HG02623 (cell line): ENCODE measurements around the gene GARIN5B.
A peak's percentile ranks its signal among the peaks of the same experiment; 100 is the strongest.
"Not testable (repeated sequence)": the region's sequence is repeated elsewhere in the genome, so short reads cannot be mapped to it uniquely, and the experiment has no call there.

Experiments
- ATAC-seq: cut with Tn5 transposase; IDR thresholded peaks from one replicate; pipeline ENCODE4 v1.9.1; 2021; ENCODE audit warnings: moderate library complexity; ENCODE audit not compliant: unreplicated experiment

Gene GARIN5B

DNA sequence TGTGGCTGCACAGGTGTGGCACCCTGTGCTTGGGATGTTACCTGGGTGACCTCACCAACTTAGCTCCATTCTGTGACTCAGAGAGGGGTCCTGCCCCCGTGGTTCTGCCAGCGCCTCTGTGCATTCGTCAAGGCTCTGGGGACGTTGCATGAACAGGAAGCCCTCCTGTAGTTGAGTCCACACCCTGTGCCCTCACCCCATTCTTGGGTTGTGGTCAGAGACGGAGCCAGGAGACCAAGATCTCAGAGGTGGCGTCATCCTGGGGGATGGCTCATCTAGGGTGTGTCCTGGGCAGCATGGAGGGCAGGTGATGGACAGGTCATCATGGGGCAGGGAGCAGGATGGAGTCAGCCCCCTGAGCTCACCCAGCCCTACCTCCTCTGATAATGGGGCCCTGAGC is 11.0 kb downstream of the GARIN5B start:
- ATAC-seq = no peak

DNA sequence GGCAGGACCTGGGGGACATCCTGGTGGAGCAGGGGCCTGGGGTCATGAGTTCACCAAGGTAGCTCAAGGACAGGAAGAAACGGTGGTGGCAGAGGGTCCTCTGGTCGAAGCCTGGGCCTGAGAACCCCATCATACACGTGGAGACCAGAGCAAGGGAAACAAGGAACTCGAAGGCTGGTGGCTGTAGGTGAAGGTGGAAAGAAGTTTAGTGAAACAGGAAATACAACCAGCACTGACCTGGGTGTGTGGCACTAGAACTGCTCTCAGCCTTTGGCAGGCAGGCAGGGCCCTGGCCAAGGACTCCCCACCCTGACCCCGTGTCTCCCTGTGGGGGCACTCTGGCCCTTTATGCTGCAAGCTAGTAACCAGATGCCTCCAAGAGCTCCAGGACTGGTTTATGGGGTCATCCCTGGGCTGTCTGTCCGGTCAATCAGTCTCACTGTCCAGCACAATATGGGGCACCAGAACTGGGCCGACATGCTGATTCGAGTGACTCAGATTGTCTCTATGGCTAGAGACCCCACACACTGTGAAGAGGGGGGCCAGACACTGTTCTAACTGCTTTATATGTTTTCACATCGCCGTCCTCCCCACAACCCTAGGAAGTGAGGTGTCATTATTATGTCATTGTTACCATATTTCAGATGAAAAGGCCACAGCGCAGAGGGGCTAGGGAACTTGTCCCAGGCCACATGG is 12.3 kb downstream of the GARIN5B start:
- ATAC-seq = no peak

DNA sequence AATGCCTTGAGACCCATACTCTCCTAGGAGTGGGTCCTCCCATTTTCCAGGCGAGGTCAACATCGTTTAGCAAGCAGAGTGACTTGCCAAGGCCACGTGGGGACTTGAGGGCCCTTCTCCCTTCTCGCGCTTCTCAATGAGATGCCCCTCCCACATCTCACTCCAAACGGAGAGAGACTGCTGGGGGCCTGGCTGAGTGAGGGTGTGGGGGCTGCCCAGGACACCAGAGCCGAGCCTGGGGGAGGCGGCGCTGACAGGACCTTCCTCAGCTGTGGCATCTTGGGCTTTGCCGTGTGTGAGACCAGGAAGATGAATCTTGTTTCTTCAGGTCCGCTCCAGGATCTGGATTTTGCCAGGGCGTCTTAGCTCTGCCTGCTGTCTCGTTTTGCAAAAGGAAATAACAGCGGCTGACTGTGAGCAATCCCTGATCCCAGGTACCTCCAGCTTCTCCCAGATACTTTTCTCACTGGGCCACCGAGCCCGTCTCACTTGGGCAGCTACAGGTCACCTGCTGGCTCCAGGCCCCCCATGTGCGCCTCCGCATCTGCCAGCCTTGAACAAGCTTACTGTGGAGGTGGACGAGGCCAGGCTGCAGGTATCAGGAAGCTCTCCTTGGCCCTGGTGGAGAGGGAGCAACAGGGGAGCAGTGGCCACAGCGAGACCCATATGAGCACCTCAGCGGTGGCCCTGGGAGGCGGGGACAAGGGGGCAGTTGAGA is 14.6 kb downstream of the GARIN5B start:
- no peak for ATAC-seq

DNA sequence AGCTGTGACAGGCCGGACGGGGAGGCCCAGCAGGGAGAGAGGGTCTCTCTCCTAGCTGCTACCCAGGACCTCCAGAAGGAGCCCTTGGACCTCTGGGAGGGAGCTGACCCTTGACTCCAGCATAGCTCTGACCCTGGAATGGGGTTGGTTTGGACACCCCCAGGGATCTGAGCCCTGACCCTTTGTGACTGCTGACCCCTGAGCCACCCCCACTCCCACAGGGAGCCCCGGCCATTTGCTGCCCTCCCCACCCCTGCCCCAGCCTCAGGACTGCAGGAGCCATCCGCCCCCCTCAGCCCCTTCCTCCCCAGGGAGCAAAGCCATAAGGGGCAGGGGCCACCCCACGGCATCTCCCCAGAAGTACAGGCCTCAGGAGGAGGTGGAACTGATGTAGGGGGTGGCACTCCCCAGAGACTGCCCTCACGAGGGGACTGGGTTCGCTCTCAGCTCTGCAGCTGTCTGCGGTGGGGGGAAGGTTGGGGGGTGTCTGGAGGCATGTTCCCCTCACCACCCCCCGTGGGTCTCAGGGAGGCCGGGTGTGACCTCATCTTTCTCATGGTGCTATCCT is 15.5 kb downstream of the GARIN5B start:
- no peak for ATAC-seq

DNA sequence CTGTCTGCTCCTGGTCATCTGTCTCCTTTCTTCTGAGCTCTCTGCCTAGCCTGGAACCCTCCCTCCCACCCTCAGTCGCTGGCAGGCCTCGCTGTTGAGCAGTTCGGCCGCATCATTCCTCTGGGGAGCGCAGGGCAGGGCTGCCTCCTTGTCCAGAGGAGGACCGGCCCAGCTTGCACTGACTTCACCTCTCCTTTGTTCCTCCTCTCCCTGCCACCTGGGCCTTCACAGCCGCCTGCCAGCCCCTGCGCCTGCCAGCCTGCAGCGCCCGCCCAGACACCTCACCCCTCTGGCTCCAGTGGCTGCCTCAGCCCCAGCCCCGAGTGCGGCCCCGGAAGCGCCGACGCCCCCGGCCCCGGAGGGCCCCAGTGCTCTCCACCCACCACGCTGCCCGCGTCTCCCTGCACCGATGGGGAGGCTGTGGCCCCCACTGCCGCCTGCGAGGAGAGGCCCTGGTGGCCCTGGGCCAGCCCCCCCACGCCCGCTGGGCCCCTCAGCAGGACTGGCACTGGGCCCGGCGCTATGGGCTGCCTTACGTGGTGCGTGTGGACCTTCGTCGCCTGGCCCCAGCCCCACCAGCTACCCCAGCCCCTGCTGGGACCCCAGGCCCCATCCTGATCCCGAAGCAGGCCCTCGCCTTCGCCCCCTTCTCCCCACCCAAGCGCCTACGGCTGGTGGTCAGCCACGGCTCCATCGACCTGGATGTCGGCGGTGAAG is 16.2 kb downstream of the GARIN5B start:
- ATAC-seq = no peak

DNA sequence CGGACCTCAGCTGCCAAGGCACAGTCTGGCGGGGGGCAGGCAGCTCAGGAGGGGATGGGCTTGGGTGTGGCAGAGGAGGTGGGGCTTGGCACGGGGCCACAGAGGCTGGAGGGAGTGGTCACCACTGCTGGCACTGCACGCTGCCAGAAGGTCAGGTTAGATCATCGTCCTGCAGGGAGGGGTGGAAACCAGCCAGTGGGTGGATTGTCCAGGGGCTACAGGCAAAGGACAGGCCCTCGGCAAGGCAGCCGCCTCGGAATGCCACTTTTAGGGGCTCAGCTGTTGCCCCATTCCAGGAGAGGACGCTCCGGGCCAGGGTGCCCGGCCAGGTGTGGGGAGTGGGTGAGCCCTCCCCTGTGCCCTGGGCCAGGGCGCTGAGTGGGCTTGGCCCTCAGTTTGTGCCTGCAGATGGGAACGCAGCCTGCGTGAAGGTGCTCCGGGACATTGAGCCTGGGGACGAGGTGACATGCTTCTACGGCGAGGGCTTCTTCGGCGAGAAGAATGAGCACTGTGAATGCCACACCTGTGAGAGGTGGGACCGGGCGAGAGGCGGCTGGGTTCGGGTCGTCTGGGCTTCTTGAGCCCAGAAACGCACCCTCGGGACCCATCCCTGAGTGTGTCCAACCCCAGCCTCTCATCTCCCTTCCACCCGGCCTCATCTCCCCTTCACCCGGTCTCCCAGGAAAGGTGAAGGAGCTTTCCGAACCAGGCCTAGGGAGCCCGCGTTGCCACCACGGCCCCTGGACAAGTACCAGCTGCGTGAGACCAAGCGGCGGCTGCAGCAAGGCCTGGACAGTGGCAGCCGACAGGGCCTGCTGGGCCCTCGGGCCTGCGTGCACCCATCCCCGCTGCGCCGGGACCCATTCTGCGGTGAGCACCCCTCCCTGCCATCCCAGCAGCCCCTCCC is 17.0 kb downstream of the GARIN5B start:
- no peak for ATAC-seq

DNA sequence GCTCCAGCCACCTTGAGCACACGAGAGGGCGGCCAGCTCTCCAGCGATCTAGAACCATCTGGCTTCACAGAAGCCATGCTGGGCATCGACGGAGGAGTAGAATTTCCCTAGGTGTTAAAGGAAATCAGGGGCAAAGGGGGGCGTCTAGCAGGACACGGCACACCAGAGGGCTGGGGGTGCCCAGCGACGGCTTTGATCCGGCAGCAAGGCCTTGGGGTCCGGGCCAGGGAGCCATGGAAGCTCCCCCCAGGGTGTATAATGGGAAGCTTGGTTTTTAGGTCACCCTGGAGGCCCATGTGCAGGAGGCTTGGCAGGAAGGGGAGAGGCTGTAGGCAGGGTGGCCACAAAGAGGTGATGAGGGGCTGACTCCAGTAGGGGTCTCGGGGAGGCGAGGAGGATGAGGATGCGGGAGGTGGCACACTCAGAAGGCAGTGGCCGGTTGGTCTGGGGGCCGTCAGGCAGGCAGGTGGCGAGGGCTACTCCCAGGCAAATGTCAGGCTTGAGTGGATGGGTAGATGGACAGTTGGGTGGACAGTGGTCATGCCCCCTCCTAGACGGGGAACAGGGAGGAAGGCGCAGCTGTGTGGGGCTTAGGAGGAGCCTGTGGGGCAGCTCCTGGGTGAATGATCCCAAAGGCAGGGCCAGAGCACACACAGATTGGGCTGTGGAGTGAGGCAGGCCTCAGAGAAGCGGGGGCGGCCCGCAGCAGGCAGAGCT is 17.8 kb downstream of the GARIN5B start:
- no peak for ATAC-seq

DNA sequence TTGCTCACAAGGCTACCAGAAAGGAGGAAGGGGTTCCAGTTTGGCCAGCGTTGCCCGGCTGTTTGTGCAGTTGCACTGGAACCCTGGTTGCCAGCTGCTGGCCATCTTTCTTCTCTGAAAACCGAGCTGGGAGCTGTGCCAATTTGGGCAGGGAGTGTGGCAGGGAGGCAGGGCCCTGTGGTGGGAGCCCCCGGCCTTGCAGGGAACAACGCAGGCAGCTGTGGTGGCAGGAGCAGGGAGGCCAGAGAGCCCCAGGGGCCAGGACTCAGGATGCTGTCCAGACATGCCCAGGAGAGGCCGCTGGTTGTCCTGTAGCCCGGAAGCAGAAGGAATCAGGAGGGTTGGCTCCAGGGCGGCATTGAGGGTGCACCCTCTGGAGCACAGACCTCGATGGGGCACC is 18.6 kb downstream of the GARIN5B start:
- ATAC-seq = no peak

DNA sequence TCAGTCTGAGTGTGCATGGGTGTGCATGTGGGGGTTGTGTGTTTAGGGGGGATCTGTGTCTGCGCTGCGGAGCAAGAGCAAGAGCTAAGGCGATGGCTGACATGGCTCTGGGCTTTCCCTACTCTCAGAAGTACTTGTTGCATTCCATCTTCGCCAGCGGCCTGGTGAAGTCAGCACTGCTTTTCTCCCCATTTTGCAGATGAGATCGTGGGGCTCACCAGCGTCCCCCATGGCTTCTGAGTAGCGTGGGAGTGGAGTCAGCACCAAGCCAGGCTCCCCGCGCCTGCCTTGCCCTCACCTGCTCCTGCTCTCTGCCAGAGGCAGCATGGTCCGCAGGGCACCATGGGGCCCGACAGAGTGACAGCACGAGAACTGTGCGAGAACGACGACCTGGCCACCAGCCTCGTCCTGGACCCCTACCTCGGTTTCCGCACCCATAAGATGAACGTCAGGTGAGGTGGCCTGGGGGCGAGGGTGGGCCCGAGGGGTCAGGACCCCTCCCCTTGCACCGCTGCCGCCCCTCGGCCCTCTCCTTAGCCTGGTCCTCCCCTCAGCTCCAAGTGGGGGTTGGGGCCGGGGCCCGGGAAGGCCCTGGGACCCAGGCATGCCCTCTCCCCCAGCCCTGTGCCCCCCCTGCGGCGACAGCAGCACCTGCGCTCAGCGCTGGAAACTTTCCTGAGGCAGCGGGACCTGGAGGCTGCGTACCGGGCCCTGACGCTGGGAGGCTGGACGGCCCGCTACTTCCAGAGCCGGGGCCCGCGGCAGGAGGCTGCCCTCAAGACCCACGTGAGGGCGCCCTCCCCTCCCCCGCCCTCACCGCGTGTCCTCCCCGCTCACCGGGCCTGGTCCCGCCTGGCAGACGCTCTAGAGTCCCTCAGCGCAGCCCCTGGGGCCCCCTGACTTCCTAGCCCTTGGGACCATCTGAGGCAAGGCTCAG is 21.2 kb downstream of the GARIN5B start:
- ATAC-seq = no peak

DNA sequence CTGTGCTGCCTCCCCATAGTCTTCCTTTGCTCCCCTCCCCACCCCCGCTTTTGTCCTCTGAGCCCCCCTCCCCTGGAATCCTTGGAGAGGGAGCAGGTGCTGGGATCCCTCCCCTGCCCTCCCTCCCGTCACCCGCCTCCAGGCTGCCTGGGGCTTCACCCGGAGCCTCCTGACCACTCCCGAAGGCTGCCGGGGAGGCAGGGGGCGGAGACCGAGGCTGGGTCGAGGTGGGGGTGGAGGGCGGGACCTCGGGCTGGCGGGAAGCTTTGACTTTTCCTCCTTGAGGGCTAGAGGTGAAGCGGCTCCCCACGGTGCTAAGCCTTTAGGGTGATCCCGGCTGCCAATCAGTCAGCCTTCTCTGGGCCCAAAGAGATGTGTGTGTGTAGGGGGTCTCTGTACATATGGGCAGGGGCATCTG is 21.9 kb downstream of the GARIN5B start:
- no peak for ATAC-seq

DNA sequence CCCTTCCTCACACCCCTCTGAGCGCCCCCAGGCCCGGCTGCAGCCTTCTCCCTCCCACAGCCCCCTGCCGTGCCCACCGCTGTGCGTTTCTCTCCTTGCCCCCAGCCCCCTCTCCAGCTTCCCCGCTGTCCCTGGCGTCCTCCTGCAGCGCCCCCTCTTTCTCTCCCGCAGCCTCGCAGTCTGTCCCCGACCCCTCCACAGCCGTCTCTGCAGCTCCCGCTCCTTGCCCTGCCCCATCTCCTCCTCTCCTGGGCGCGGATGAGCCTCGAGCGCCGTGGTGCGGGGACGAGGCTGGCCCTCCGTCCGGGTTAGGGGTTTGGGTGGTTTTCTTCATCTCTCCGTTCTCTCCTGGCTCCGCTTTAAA is 22.3 kb downstream of the GARIN5B start:
- ATAC-seq = no peak

DNA sequence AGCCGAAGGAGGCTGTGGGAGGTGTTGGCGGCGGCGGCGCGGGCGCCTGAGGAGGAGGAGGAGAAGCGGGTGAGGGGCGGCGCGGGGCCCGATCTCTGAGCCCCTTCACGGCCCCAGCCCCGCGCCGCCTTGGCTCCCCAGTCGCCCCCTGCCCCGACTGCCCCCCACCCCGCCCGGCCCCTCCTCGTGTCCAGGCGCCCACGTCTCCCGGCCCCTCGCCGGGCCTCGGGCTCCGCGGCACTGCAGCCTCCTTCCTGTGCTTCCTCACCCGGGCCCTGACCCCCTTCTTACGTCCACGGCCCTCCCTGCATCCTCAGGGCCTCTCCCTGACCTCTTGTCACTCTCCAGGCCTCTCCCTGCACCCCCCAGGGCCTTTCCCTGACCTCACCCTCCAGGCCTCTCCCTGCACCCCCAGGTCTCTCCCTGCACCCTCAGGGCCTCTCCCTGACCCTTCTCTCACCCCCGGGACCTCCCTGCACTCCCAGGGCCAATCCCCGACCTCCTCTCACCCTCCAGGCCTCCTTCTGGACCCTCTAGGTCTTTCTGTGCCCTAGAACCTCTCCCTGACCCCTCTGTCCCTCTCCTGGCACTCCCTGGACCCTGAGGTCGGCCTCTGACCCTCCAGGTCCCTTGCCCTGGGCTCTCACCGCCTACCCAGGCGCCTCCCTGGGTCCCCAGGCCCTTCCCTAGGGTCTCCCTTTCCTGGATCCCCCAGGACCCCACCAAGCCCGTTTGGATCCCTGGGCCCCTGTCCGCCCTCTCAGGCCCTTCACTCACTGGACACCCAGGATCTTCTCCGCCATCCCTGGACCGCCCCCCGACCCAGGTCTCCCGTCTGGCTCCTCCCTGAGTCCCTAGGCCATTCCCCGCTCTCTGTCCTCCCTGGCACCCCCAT is 22.9 kb downstream of the GARIN5B start:
- ATAC-seq = no peak

DNA sequence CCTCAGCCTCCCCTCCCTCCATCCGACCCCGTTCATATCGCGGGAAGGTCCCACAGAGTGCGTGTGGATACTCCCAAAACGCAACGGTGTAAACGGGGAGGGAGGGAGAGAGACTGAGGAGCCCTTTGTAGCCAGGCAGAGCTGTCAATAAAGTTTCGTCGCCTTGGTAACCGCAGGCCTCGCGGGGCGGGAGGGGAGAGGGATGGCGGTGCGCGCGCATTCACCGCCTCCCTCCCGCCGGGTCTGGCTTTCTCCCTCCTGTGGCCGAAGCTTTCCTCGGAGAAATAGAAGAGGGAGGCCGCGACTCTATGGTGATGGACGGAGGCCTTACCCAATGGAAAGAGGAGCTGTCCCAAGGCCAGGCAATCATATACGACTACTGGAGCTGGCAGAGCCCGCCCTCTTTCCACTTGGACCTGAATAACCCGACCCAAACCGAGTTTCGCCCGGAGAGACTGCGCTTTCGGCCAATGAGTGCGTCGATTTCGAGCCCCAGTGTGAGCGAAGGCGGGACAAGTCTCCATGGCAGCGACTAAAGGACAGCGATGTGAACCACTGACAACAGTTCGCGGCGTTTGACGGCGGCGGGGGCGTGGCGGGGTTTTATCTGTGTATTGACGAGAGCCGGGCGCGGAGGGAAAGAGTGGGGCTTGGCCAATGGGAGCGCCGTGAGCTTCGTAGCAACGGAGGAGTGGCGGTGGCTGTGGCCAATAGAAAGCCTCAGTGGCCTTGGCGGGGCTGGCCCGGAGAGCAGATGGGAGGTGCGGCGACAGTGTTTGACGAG is 23.8 kb downstream of the GARIN5B start, which contains the start of gene KMT5C:
Gene KMT5C, plus strand, starts transcription at position 772 of the 784 bp plus-strand sequence. CDS start 2,061 bp downstream, outside the sequence.
- peak; percentile 82 for ATAC-seq

DNA sequence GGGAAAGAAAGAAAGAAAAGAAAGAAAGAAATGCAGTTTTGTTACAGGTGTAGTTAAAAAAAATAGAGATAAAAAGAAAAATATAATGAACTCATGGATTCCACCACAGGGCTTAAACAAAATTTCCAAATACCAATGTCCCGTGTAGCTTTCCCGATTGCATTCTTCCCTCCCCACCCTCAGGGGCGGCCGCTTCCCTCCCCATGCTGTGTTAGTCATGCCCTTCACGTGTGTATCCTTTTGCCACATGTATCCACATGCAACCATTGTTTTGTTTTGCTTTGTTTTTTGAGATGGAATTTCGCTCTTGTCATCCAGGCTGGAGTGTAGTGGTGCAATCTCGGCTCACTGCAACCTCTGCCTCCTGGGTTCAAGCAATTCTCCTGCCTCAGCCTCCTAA is 27.0 kb downstream of the GARIN5B start:
- no peak for ATAC-seq

DNA sequence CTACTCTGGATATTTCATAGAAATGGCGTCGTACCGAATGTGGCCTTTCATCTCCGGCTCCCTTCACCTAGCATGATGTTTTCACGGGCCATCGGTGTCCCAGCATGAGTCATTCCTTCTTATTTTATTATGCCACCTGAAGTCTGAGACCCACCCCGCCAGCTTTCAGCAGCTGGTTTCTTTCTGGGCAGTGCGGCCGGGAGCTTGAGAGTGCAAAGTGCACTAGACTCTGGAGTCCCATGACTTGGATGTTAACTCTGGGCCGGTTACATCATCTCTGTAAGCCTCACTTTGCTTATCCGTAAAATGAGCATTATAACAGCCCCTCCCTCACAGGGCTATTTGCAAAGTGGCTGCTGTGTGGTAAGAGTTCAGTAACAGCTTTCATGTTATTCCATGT is 29.2 kb downstream of the GARIN5B start:
- no peak for ATAC-seq

DNA sequence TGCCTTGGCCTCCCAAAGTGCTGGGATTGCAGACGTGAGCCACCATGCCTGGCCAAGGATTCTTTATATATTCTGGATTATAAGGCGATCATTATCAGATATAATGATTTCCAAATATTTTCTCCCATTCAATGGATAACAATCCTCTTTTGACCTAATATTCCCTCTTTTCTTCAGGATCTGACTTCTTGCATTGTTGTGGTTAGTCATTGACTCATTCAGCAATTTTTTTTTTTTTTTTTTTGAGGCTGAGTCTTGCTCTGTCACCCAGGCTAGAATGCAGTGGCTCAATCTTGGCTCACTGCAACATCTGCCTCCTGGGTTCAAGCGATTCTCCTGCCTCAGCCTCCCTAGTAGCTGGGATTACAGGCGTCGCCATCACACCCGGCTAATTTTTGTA is 33.3 kb downstream of the GARIN5B start:
- not testable (repeated sequence) for ATAC-seq

DNA sequence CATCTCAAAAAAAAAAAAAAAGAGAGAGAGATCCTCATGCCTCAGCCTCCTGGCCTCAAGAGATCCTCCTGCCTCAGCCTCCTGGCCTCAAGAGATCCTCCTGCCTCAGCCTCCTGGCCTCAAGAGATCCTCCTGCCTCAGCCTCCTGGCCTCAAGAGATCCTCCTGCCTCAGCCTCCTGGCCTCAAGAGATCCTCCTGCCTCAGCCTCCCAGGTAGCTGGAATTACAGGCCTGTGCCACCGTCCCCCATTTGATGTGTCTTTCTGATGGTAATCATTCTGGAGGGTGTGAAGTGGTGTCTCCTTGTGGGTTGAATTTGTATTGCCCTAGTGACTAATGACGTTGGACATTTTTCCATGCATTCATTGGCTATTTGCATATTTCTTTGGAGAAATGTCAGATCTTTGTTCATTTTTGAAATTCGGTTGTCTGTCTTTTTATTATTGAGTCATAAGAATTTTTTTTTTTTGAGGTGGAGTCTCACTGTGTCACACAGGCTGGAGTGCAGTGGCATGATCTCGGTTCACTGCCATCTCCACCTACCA is 34.2 kb downstream of the GARIN5B start:
- ATAC-seq = not testable (repeated sequence)
